Neural progenitor cell (in vitro differentiated cells): ENCODE results near the gene PDZRN4.

Experiments
- CTCF ChIP-seq: fragments of 200-600 bp; sonication (generic); IDR thresholded peaks from 2 replicates; pipeline ENCODE4 v1.5.1; 2017; ENCODE audit warnings: antibody characterized with exemption, mild to moderate bottlenecking
- EZH2phosphoT487 ChIP-seq: fragments of 200-600 bp; sonication (generic); IDR thresholded peaks from 2 replicates; pipeline ENCODE4 v1.6.1; 2017; ENCODE audit warnings: antibody characterized with exemption

- no peak for TF ChIP-seq EZH2phosphoT487
- TF ChIP-seq CTCF: no peak
These were observed 298.6 kb downstream of the PDZRN4 start for GRCh38 chr12:41486718-41487117.
